Fibroblast of lung (primary cell): ENCODE data around the gene EHMT1.

ENCODE experiments used
- EZH2 ChIP-seq: IDR thresholded peaks from 2 replicates; pipeline ENCODE4 v1.5.1; 2012; ENCODE audit warnings: low read length, control low read depth, mild to moderate bottlenecking; ENCODE audit errors: missing control alignments
- TF ChIP-seq, protein P1 (sequence below), 2 donors: IDR thresholded peaks in 1 of 2; conservative IDR thresholded peaks in 1 of 2; 1 replicate in 1 of 2; 2 replicates in 1 of 2; pipeline ENCODE4 v1.5.1; 2011 to 2012; ENCODE audit warnings: low read length in 2 of 2, control low read depth in 1 of 2, inconsistent platforms in 1 of 2, low read depth in 1 of 2, mild to moderate bottlenecking in 1 of 2

DNA sequence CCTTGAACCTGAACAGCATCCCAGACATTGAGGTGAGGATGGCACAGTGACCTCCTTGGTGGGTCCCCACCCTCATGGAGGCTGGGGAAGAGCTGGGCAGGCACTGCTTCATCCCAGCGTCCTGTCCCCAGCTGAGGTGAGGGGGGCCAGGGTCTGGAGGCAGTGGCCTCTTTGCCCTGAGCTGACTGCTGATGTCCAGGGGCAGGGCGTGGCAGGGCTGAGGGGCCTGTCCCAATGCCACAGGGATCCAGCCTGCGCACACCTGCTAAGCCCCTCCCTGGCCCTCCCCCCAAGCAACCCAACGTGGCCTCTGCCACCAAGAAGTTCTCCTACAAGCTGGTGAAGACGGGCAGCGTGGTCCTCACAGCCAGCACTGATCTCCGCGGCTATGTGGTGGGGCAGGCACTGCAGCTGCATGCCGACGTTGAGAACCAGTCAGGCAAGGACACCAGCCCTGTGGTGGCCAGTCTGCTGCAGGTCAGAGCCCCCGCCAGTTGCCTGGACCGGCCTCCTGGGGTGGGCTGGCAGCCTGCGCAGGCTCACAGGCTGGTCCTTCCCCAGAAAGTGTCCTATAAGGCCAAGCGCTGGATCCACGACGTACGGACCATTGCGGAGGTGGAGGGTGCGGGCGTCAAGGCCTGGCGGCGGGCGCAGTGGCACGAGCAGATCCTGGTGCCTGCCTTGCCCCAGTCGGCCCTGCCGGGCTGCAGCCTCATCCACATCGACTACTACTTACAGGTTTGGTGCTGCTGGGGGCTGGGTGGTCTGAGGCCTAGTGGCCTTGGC lies 4.9 kb upstream of the EHMT1 start:
- TF ChIP-seq, protein P1, sequence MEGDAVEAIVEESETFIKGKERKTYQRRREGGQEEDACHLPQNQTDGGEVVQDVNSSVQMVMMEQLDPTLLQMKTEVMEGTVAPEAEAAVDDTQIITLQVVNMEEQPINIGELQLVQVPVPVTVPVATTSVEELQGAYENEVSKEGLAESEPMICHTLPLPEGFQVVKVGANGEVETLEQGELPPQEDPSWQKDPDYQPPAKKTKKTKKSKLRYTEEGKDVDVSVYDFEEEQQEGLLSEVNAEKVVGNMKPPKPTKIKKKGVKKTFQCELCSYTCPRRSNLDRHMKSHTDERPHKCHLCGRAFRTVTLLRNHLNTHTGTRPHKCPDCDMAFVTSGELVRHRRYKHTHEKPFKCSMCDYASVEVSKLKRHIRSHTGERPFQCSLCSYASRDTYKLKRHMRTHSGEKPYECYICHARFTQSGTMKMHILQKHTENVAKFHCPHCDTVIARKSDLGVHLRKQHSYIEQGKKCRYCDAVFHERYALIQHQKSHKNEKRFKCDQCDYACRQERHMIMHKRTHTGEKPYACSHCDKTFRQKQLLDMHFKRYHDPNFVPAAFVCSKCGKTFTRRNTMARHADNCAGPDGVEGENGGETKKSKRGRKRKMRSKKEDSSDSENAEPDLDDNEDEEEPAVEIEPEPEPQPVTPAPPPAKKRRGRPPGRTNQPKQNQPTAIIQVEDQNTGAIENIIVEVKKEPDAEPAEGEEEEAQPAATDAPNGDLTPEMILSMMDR (conservative IDR thresholded peaks at IDR 0.05 in 1 of 2, IDR thresholded peaks at IDR 0.05 in 1 of 2; ENCODE audit: low read depth in 1 of 2, low read length in 2 of 2): no peak
- no peak for TF ChIP-seq EZH2
